IPS-18a (cell line): ENCODE data around the gene DCDC2C.
"Not testable (repeated sequence)": the region's sequence is repeated elsewhere in the genome, so short reads cannot be mapped to it uniquely, and the experiment has no call there.

Source experiments
- H3K27ac ChIP-seq: one replicate; pipeline ENCODE4 v1.5.1; 2013; ENCODE audit warnings: low read length
- H3K27me3 ChIP-seq: one replicate; pipeline ENCODE4 v1.6.1; 2013; ENCODE audit warnings: mild to moderate bottlenecking, low read length; ENCODE audit not compliant: control insufficient read depth, insufficient read depth
- H3K36me3 ChIP-seq: one replicate; pipeline ENCODE4 v1.6.1; 2013; ENCODE audit warnings: low read depth, low read length; ENCODE audit not compliant: control insufficient read depth
- H3K4me1 ChIP-seq: one replicate; pipeline ENCODE4 v1.6.1; 2013; ENCODE audit warnings: low read depth, low read length; ENCODE audit not compliant: control insufficient read depth
- H3K4me3 ChIP-seq: one replicate; pipeline ENCODE4 v1.5.1; 2013; ENCODE audit warnings: low read length
- H3K9ac ChIP-seq: one replicate; pipeline ENCODE4 v1.6.1; 2013; ENCODE audit warnings: mild to moderate bottlenecking, low read length, moderate library complexity
- H3K9me3 ChIP-seq: one replicate; pipeline ENCODE4 v1.6.1; 2013; ENCODE audit warnings: low read depth, low read length; ENCODE audit not compliant: control insufficient read depth

Gene DCDC2C

DNA sequence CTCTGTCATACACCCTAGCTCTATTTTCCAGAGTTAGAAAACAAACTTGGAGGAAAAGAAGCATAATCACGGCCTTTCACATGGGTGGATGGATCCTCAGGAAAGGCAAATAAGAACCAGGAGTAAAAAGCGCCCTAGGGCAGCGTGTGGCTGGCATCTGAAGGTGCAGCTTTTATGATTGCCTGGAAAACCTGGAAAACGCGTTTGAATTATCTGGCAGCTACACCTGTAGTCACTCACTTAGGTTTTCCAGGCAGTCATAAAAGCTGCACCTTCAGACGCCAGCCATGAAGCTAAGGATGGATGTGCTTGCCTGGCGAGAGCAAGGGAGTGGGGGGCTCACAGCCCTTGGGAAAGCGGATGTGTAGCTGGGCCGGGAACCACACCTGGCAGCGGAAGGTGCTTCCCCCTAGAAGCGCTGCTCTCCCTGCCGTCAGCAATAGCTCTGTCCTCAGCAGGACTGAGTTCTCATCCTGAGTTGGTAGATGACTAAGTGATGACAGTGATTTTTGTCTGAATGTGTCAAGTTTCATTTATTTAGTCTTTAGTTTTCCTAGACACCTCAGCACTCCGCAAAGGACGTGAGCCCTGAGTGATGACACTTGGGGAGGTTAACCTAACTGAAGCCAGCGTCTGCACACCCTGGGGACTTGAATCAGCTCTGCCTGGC lies 82.0 kb downstream of the DCDC2C start:
- H3K4me1 ChIP-seq: peaks cover 18% of the 10 kb centered on the region

DNA sequence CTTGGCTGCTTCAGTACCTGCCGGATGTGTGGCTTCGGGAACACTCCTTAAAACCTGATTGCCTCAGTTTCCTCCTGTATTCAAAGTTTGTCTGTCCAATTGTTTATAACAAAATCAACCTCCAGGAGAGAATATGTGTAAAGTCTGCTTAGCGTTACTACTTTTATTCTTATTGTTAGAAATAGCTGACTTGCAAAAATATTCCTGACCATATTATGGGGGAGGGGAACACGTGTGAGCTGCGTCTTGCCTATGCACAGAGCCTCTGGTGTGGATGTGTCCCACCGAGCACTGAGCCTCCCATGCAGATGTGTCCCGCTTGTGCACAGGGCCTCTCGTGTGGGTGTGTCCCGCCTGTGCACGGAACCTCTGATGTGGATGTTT lies 82.5 kb downstream of the DCDC2C start:
- Histone ChIP-seq H3K27ac (no peak overlapping the region), H3K9ac (no peak overlapping the region), H3K9me3 (no peaks in the 10 kb centered on the region), H3K36me3 (no peaks in the 10 kb centered on the region), H3K4me3 (no peak overlapping the region), H3K27me3 (no peaks in the 10 kb centered on the region), H3K4me1 (peaks cover 13% of the 10 kb centered on the region)

More for the DNA sequence above, 82.0 kb downstream of the DCDC2C start:
- H3K36me3 ChIP-seq: no peaks in the 10 kb centered on the region
- H3K27ac ChIP-seq: no peak overlapping the region
- no peaks in the 10 kb centered on the region for H3K9me3 ChIP-seq
- H3K27me3 ChIP-seq: no peaks in the 10 kb centered on the region
- no peak overlapping the region for H3K9ac ChIP-seq
- no peak overlapping the region for H3K4me3 ChIP-seq

DNA sequence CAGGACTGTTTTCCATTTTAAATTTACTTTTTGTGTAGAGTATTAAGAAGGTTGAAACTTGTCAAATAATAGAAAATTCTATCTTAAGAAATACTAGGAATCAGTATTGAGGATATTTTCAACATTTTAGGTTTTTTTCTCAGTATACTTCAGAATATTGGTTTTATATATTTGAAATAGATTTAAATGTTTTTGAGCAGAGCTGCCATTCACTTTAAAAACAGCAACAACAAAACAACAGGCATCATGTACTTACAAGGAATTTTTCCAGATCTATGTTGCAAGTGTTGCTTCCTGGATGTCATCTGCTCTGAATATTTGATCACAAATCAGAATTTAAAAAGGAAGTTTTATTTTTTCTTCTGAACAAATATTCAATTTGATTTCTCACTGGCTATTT lies 84.4 kb downstream of the DCDC2C start:
- no peaks in the 10 kb centered on the region for H3K9me3 ChIP-seq
- H3K36me3 ChIP-seq: no peaks in the 10 kb centered on the region
- H3K9ac ChIP-seq: no peak overlapping the region
- no peaks in the 10 kb centered on the region for H3K27me3 ChIP-seq
- H3K4me1 ChIP-seq: peaks cover 11% of the 10 kb centered on the region
- H3K27ac ChIP-seq: no peak overlapping the region
- no peak overlapping the region for H3K4me3 ChIP-seq

DNA sequence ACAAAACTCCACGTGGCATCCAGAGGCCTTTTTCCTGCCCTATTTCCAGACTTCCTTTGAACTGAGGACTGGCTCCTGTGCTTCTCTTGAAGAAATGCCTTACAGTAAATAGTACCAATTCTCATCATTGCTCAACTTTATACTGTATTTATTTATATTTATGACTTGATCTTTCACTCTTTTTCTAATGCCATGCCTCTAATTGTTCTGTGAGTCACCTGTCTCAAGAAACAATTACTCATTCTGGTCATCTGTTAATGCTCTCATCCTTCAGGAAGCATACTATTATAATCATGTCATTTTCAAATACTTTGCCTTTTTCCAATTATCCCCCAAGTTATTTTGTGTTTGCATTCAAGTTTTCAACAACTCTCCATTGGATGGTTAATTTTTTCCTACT lies 85.9 kb downstream of the DCDC2C start:
- no peak overlapping the region for H3K4me3 ChIP-seq
- no peak overlapping the region for H3K27ac ChIP-seq
- no peak overlapping the region for H3K9ac ChIP-seq

DNA sequence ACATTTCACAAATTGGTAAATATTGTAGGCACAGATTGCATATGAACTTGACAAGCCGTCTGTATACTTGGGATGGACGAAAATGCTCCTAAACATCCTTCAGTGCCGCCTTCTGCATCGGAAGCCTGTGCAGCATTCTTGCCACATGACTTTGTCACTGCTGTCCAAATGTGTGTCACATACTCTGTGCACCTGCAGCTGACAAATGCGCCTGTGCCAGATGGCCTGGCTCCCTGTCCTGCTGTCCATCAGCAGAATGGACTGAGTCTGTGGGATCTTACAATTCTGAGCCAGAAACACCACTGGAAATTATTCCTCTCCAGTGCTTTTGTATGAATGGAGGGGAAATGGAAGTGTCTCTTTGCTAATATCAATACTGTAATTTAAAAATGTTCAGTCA lies 89.9 kb downstream of the DCDC2C start:
- no peaks in the 10 kb centered on the region for H3K9me3 ChIP-seq
- no peaks in the 10 kb centered on the region for H3K36me3 ChIP-seq
- no peak overlapping the region for H3K4me3 ChIP-seq
- no peak overlapping the region for H3K27ac ChIP-seq
- no peaks in the 10 kb centered on the region for H3K27me3 ChIP-seq
- H3K9ac ChIP-seq: no peak overlapping the region
- peaks cover 3% of the 10 kb centered on the region for H3K4me1 ChIP-seq

More for the DNA sequence above, 85.9 kb downstream of the DCDC2C start:
- no peaks in the 10 kb centered on the region for H3K36me3 ChIP-seq
- H3K9me3 ChIP-seq: no peaks in the 10 kb centered on the region
- H3K27me3 ChIP-seq: no peaks in the 10 kb centered on the region
- peaks cover 11% of the 10 kb centered on the region for H3K4me1 ChIP-seq

DNA sequence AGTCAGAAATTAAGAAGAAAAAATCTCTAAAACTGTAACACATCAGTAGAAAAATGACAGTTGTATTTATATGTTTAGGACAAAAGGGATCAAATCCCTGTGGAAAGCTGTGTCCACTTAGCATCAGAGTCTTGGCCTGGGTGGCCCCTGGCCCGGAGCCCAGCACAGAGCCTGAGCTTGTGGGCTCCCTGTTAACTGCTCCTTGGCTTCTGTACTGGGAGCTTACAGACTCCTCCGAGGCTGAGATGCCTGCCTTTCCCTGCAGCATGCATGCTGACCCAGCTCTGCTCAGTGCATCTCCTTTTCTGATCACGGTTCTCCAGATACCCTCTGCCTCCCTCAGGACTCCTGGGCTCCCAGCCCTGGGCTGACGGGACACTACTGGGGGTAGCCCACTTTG lies 98.1 kb downstream of the DCDC2C start:
- Histone ChIP-seq H3K9me3 (no peaks in the 10 kb centered on the region), H3K36me3 (no peaks in the 10 kb centered on the region)

DNA sequence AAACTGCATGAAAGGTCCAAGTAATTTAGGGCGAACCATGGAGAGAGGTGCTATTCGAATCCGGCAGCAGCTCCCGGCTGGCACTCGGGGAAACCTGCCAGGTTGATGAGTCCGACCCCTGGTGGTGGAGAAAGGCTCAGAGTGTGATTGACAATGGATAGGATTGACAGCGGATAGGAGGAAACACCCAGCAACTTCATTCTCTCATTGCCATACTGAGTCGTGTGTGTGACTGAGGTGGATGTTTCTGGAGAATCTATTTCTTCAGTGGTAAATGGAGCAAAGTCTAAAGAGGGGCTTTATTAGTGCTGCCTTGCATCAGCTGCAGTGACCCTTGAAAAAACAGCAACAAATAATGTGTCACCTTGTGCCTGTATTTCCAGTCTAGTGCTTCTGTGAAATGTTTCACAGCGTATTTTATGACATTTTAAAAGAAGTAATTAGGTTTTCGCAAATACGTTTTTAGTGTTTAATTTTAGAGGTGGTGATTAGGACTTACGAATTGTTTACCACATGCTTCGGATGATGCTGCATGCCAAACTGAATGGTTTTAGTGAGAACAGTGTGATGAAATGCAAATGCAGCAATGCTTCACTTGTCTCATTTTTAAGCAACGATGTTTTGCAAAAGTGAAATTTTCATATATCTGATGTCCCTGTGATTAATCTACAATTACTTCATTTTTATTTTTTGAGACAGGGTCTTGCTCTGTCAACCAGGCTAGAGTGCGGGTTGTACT lies 102.0 kb downstream of the DCDC2C start:
- no peaks in the 10 kb centered on the region for H3K9me3 ChIP-seq
- no peak overlapping the region for H3K9ac ChIP-seq
- H3K27me3 ChIP-seq: no peaks in the 10 kb centered on the region

More for the DNA sequence above, 98.1 kb downstream of the DCDC2C start:
- no peaks in the 10 kb centered on the region for H3K4me1 ChIP-seq
- no peaks in the 10 kb centered on the region for H3K27me3 ChIP-seq
- no peak overlapping the region for H3K9ac ChIP-seq
- no peak overlapping the region for H3K4me3 ChIP-seq
- H3K27ac ChIP-seq: no peak overlapping the region

DNA sequence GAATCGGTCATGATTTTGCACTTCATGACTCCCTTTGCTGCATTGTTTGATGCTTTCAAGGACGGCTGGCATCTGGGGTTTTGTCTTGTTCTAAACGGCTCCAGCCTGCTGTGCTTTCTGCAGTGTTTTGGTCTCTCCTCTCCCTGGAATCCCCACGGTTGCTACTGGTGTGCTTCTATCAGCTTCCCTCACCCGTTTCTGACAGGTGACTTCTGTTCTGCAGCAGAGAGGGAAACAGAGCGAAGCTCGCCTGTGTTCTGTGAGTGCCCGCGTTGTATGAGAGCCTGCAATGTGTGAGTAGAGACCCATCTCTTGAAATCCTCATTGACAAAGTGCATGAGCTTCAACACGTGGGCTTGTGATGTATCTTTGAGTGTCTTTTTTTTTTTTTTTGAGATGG lies 102.8 kb downstream of the DCDC2C start:
- H3K9ac ChIP-seq: no peak overlapping the region
- H3K36me3 ChIP-seq: no peaks in the 10 kb centered on the region
- no peaks in the 10 kb centered on the region for H3K9me3 ChIP-seq
- no peaks in the 10 kb centered on the region for H3K4me1 ChIP-seq
- H3K27ac ChIP-seq: no peak overlapping the region
- H3K4me3 ChIP-seq: no peak overlapping the region
- no peaks in the 10 kb centered on the region for H3K27me3 ChIP-seq

More for the DNA sequence above, 102.0 kb downstream of the DCDC2C start:
- Histone ChIP-seq H3K4me3 (no peak overlapping the region), H3K36me3 (no peaks in the 10 kb centered on the region), H3K4me1 (no peaks in the 10 kb centered on the region), H3K27ac (no peak overlapping the region)

DNA sequence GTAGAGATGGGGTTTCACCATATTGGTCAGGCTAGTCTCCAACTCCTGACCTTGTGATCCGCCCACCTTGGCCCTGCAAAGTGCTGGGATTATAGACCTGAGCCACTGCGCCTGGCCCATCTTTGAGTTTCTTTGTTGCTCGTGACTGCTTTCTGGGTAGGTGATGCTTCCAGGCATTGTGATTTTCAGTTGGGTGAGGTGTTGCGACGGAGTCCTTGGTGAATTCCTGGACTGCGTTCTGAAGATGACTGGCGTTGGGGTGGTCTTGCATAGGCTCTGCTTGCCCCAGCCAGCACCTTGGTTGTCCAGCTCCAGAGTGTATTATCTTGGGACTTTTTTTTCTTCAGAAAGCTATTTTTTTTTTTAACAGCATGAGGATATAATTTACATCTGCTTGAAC lies 103.4 kb downstream of the DCDC2C start:
- H3K27me3 ChIP-seq: no peaks in the 10 kb centered on the region
- H3K9me3 ChIP-seq: no peaks in the 10 kb centered on the region
- H3K4me3 ChIP-seq: no peak overlapping the region
- H3K36me3 ChIP-seq: no peaks in the 10 kb centered on the region
- H3K4me1 ChIP-seq: no peaks in the 10 kb centered on the region
- no peak overlapping the region for H3K9ac ChIP-seq
- H3K27ac ChIP-seq: no peak overlapping the region

DNA sequence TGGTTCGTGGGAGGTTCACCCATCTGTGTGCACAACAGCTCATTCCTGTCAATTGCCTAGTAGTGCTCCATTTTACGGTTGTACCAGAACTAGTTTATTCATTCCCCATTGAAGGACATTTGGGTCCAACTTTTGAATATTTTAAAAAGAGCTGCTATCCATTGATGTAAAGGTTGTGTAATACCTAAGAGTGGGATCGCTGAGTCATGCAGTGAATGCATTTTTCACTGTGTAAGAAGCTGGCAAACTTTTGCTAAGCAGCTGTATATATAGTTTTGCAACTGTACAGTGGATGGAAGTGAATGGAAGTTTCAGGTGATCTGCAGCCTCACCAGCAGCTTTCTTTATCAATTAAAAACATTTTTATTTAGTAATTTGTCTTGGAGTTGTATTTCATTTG lies 104.5 kb downstream of the DCDC2C start:
- H3K4me3 ChIP-seq: no peak overlapping the region
- H3K36me3 ChIP-seq: no peaks in the 10 kb centered on the region
- no peaks in the 10 kb centered on the region for H3K9me3 ChIP-seq
- no peaks in the 10 kb centered on the region for H3K27me3 ChIP-seq
- H3K27ac ChIP-seq: no peak overlapping the region
- no peak overlapping the region for H3K9ac ChIP-seq
- H3K4me1 ChIP-seq: no peaks in the 10 kb centered on the region

DNA sequence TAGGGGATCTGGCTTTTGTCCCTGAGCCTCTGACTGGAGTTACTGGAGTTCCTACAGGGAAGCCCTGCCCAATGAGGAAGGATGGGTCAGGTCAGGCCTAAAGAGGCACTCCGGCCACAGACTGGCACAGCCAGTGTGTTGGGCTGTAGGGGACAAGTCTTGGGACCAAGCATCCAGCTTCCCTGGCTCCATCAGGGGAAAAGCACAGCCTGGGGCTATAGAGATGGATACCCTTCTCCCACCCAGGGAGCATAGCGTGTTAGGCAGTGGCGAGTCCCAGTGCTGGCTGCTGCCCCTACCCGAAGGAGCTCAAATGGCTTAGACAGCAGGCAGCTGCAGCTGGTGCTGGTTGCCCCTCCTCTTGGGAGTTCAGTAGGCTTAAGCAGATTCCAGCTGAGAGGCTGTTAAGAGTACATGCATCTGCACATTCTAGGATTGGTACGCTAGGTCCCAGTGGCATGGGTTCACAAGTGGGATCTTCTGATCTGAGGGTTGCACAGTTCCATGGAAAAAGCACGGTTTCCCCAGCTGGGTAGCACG lies 111.4 kb downstream of the DCDC2C start:
- H3K27me3 ChIP-seq: no peaks in the 10 kb centered on the region
- peaks cover 6% of the 10 kb centered on the region for H3K4me1 ChIP-seq
- no peaks in the 10 kb centered on the region for H3K9me3 ChIP-seq
- H3K9ac ChIP-seq: no peak overlapping the region
- H3K4me3 ChIP-seq: no peak overlapping the region
- H3K36me3 ChIP-seq: no peaks in the 10 kb centered on the region
- no peak overlapping the region for H3K27ac ChIP-seq

DNA sequence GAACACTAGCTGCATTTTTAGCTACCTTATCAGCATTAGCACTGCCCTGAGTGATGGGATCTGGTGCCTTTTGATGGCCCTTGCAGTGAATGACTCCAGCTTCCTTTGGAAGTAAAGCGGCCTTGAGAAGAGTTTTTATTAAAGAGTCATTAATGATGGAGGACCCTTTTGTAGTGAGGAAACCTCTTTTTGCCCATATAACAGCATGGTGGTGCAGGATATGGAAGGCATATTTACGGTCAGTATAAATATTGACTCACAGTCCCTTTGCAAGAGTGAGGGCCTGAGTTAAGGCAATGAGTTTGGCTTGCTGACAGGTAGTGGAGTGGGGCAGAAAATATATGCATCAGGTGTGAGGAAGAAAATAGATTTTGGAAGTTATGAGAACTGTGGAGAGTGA lies 113.8 kb downstream of the DCDC2C start:
- H3K4me1 ChIP-seq, H3K36me3 ChIP-seq, H3K4me3 ChIP-seq, H3K27ac ChIP-seq, H3K27me3 ChIP-seq, H3K9me3 ChIP-seq, H3K9ac ChIP-seq: not testable (repeated sequence)
